ENCODE data around the gene CARD10. TPM values are rescaled to one million over a fixed set of nuclear protein-coding genes. Genes with fewer than 3 reads are reported as not detected.

Gene CARD10
- total RNA-seq, 1 donor from 2014 or later, result 1.5 TPM

DNA sequence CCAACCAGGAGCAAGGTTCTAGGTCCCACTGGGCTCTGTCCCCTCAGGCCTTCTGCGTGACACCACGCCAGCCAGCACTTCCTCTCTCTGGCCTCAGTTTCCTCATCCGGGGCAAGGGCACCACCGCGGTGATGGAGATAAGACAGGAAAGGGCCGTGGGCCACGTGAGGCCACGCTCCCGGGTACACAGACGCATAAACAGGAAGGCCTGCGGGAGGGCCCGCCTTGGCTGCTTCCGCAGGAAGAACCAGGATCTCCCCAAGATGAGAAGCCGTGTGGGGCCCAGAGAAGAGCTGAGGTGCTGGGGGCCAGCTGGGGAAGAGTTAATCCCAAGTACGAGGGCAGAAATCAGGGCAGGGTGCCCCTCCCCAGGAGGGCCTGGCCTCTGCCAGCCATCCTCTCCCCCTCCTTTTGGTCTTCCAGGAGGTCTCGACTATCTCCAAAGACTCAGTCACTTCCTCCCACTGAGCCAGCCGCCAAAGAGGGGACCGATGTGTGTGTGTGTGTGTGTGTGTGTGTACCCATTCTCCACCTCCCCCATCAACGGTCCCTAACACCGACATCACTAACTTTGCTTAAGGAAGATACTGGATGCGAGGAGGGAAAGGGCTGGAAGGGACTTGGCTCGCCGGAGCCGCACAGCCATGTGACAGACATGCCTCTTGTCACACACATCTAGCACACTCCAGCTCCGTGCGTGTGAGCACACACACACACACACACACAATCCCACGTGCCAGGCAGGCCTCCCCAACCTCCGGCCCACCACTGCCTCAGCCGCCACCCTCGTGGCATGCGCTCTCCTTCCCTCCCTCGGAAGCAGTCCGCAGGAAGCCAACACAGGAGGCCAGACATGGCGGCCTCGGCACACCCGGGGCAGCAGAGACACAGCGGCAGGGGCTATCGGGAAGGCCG lies 34.5 kb downstream of the CARD10 start:
- Mint-ChIP-seq H3K4me1 (peaks cover 50% of the 10 kb centered on the region), H3K4me3 (peak overlapping the region; percentile 46), H3K36me3 (no peaks in the 10 kb centered on the region), H3K9me3 (no peaks in the 10 kb centered on the region), H3K27me3 (ENCODE audit: insufficient read depth, low read depth) (peaks cover 9% of the 10 kb centered on the region), H3K27ac (peak overlapping the region; percentile 37)
- H3K4me3 ChIP-seq, result no peak overlapping the region
- H4K20me1 ChIP-seq (ENCODE audit: low read depth), result no peaks in the 10 kb centered on the region
- H3K4me2 ChIP-seq, result peak overlapping the region; percentile 71
- H3K27me3 ChIP-seq, result no peaks in the 10 kb centered on the region
- no peak overlapping the region for H3K9ac ChIP-seq
- no peaks in the 10 kb centered on the region for H3K36me3 ChIP-seq
- DNase-seq (ENCODE audit: low spot score), result no peak
- TF ChIP-seq EZH2 (IDR thresholded peaks at IDR 0.05) (no peak), EZH2phosphoT487 (IDR thresholded peaks at IDR 0.05) (no peak)
- TF ChIP-seq, protein P1, sequence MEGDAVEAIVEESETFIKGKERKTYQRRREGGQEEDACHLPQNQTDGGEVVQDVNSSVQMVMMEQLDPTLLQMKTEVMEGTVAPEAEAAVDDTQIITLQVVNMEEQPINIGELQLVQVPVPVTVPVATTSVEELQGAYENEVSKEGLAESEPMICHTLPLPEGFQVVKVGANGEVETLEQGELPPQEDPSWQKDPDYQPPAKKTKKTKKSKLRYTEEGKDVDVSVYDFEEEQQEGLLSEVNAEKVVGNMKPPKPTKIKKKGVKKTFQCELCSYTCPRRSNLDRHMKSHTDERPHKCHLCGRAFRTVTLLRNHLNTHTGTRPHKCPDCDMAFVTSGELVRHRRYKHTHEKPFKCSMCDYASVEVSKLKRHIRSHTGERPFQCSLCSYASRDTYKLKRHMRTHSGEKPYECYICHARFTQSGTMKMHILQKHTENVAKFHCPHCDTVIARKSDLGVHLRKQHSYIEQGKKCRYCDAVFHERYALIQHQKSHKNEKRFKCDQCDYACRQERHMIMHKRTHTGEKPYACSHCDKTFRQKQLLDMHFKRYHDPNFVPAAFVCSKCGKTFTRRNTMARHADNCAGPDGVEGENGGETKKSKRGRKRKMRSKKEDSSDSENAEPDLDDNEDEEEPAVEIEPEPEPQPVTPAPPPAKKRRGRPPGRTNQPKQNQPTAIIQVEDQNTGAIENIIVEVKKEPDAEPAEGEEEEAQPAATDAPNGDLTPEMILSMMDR (IDR thresholded peaks at IDR 0.05), result no peak
- H3K4me1 ChIP-seq, result peaks cover 46% of the 10 kb centered on the region
- H3F3A ChIP-seq (ENCODE audit: low read depth), result peaks cover 29% of the 10 kb centered on the region
- H2AFZ ChIP-seq (replicated peaks), result peak overlapping the region; percentile 42
- no peak overlapping the region for H3K27ac ChIP-seq
- H3K9me3 ChIP-seq (ENCODE audit: low read depth), result no peaks in the 10 kb centered on the region
- no peaks in the 10 kb centered on the region for H3K79me2 ChIP-seq (ENCODE audit: low read depth)

DNA sequence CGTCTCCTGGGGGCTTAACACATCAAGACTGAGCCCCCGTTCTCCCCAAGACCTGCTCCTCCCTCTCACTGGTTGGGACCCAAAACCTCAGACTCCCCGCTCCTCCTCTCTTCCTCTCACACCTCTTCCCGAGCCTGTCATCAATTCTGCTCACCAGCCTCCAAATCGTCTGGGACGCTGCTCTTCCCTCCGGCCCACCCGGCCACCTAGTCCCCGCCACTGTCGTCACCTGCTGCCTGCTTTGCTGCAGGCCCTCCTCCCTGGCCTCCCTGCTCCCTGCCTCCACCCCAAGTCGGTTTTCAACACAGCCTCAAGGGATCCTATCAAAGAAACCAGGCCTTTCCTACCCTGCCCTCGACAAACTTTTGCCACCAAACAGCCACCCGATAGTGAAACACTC lies 36.2 kb downstream of the CARD10 start:
- Histone ChIP-seq H3K79me2 (ENCODE audit: low read depth) (no peaks in the 10 kb centered on the region), H3K4me2 (peak overlapping the region; percentile 68), H3K36me3 (no peaks in the 10 kb centered on the region), H3K9me3 (ENCODE audit: low read depth) (no peaks in the 10 kb centered on the region), H3K27me3 (no peaks in the 10 kb centered on the region), H3F3A (ENCODE audit: low read depth) (peaks cover 29% of the 10 kb centered on the region), H3K4me1 (peaks cover 46% of the 10 kb centered on the region), H2AFZ (replicated peaks) (no peak overlapping the region), H3K27ac (no peak overlapping the region), H4K20me1 (ENCODE audit: low read depth) (no peaks in the 10 kb centered on the region), H3K4me3 (no peak overlapping the region), H3K9ac (no peak overlapping the region)
- Mint-ChIP-seq H3K27ac (peak overlapping the region; percentile 18), H3K27me3 (ENCODE audit: insufficient read depth, low read depth) (peaks cover 8% of the 10 kb centered on the region), H3K36me3 (no peaks in the 10 kb centered on the region), H3K4me1 (peaks cover 45% of the 10 kb centered on the region), H3K4me3 (peak overlapping the region; percentile 28), H3K9me3 (no peaks in the 10 kb centered on the region)
- DNase-seq (ENCODE audit: low spot score), result no peak
- no peak for TF ChIP-seq EZH2phosphoT487 (IDR thresholded peaks at IDR 0.05)
- TF ChIP-seq EZH2 (IDR thresholded peaks at IDR 0.05), result no peak

DNA sequence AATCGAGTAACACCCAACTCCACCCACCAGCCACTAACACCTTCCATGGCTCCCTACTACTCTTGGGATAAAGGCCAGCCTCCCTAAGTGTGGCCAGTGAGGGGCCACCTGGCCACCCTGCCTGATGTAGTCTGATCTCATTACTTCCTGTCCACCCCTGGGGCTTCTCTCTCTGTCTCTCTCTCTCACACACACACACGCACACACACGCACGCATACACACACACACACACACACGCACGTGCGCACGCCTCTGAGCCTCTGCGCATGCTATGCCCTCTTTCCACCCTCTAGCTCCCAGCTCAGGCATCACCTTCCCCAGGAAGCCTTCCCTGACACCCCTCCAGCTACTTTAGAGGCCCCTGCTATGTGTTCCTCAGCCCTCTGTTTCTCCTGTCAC lies 37.0 kb downstream of the CARD10 start:
- Mint-ChIP-seq H3K27me3 (ENCODE audit: insufficient read depth, low read depth) (peaks cover 10% of the 10 kb centered on the region), H3K27ac (peak overlapping the region; percentile 18), H3K4me1 (peaks cover 40% of the 10 kb centered on the region), H3K36me3 (no peaks in the 10 kb centered on the region), H3K4me3 (peak overlapping the region; percentile 47), H3K9me3 (no peaks in the 10 kb centered on the region)
- Histone ChIP-seq H3K27ac (no peak overlapping the region), H3K4me1 (peaks cover 41% of the 10 kb centered on the region), H3K9me3 (ENCODE audit: low read depth) (no peaks in the 10 kb centered on the region), H4K20me1 (ENCODE audit: low read depth) (no peaks in the 10 kb centered on the region), H3F3A (ENCODE audit: low read depth) (peaks cover 29% of the 10 kb centered on the region), H3K4me2 (no peak overlapping the region), H3K27me3 (no peaks in the 10 kb centered on the region), H3K79me2 (ENCODE audit: low read depth) (no peaks in the 10 kb centered on the region), H3K9ac (no peak overlapping the region), H3K4me3 (no peak overlapping the region), H2AFZ (replicated peaks) (no peak overlapping the region), H3K36me3 (no peaks in the 10 kb centered on the region)
- DNase-seq (ENCODE audit: low spot score), result no peak
- TF ChIP-seq EZH2 (IDR thresholded peaks at IDR 0.05), result no peak

DNA sequence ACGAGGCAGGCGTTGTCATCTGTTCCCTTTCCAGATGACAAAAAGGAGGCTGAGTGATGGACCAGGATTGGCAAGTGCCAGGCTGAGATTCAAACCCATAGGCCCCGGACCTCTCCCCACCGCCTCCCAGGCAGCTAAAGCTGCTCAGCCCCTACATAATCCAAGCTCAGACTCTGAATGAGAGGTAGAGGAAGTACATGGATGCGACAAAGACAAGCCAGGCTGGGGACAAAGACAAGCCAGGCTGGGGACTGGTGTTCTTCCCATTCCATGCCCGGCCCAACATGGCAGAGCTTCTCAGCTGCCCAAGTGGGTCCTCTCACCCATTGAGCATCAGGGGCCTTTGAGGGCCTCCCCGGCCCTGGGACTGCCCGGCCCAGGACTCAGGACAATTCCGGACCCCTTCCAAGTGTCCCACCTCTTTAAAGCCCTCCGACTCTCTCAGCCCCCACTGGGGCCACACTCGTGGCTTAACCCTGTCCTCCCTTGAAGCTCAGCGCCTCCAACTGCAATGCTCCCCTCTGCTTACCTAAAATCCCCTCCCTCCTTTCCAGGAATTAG lies 37.8 kb downstream of the CARD10 start:
- no peak overlapping the region for H2AFZ ChIP-seq (replicated peaks)
- Mint-ChIP-seq H3K9me3 (no peaks in the 10 kb centered on the region), H3K36me3 (no peaks in the 10 kb centered on the region), H3K4me3 (no peak overlapping the region), H3K27me3 (ENCODE audit: insufficient read depth, low read depth) (peaks cover 12% of the 10 kb centered on the region), H3K27ac (peak overlapping the region; percentile 16), H3K4me1 (peaks cover 31% of the 10 kb centered on the region)
- no peak overlapping the region for H3K4me3 ChIP-seq
- H4K20me1 ChIP-seq (ENCODE audit: low read depth), result no peaks in the 10 kb centered on the region
- DNase-seq (ENCODE audit: low spot score), result no peak
- H3K9me3 ChIP-seq (ENCODE audit: low read depth), result no peaks in the 10 kb centered on the region
- H3K27ac ChIP-seq, result no peak overlapping the region
- H3K79me2 ChIP-seq (ENCODE audit: low read depth), result no peaks in the 10 kb centered on the region
- no peak overlapping the region for H3K4me2 ChIP-seq
- TF ChIP-seq EZH2phosphoT487 (IDR thresholded peaks at IDR 0.05) (no peak), EZH2 (IDR thresholded peaks at IDR 0.05) (no peak)
- TF ChIP-seq, protein P1 (IDR thresholded peaks at IDR 0.05), result no peak
- H3K36me3 ChIP-seq, result no peaks in the 10 kb centered on the region
- H3K4me1 ChIP-seq, result peaks cover 33% of the 10 kb centered on the region
- peaks cover 23% of the 10 kb centered on the region for H3F3A ChIP-seq (ENCODE audit: low read depth)
- H3K27me3 ChIP-seq, result no peaks in the 10 kb centered on the region
- H3K9ac ChIP-seq, result no peak overlapping the region

Measured in neural progenitor cell (in vitro differentiated cells).